H1 (cell line): Measurements from ENCODE around the gene CNNM1. TPM values are rescaled to one million over a fixed set of nuclear protein-coding genes. Genes with fewer than 3 reads are reported as not detected.

Experiments
- CTCF ChIA-PET: fragments of 300-600 bp; sonication (Branson Sonifier 250); formaldehyde crosslinking; loops from one replicate; lab custom pipeline; 2021; ENCODE audit not compliant: partially characterized antibody; lab: Charles Lee
- POLR2A ChIA-PET: fragments of 300-600 bp; sonication (Branson Sonifier 250); formaldehyde crosslinking; loops from one replicate; lab custom pipeline; 2021; ENCODE audit warnings: inconsistent platforms; ENCODE audit not compliant: partially characterized antibody; lab: Charles Lee
- DNase-seq, 2 experiments: peaks; one replicate each; pipeline versions ENCODE4 v3.0.0 to v3.0.0-alpha.2; 2010 to 2022; ENCODE audit warnings: low spot score in 2 of 2, low read depth in 1 of 2, mixed read lengths in 1 of 2
- FAIRE-seq: peaks from 2 replicates; lab custom pipeline; 2011; peaks lifted over from hg19 to GRCh38; lab: Jason Lieb, UNC
- H2AFZ ChIP-seq: 2 replicates; pipeline ENCODE4 v1.8.1; 2012; ENCODE audit warnings: low read length, inconsistent platforms
- H2AK5ac ChIP-seq: 2 replicates; pipeline ENCODE4 v1.6.1; 2013; ENCODE audit warnings: low read depth, low read length
- H2BK120ac ChIP-seq: replicated peaks from 2 replicates; pipeline ENCODE3; 2013; ENCODE audit warnings: low read depth, low read length, inconsistent platforms
- H2BK12ac ChIP-seq: 2 replicates; pipeline ENCODE4 v1.6.1; 2013; ENCODE audit warnings: low read depth, low read length
- H2BK15ac ChIP-seq: 2 replicates; pipeline ENCODE4 v1.6.1; 2013; ENCODE audit warnings: low read length
- H2BK20ac ChIP-seq: 2 replicates; pipeline ENCODE4 v1.6.1; 2013; ENCODE audit warnings: low read length
- H2BK5ac ChIP-seq: 2 replicates; pipeline ENCODE4 v1.6.1; 2013; ENCODE audit warnings: low read depth, low read length
- H3K14ac ChIP-seq: 2 replicates; pipeline ENCODE4 v1.6.1; 2013; ENCODE audit warnings: inconsistent platforms; ENCODE audit not compliant: insufficient read length
- H3K18ac ChIP-seq: 2 replicates; pipeline ENCODE4 v1.6.1; 2013; ENCODE audit warnings: low read length; ENCODE audit errors: extremely low read depth
- H3K23ac ChIP-seq: 2 replicates; pipeline ENCODE4 v1.6.1; 2013; ENCODE audit warnings: inconsistent platforms; ENCODE audit not compliant: insufficient read length
- H3K23me2 ChIP-seq: 2 replicates; pipeline ENCODE4 v1.6.1; 2013; ENCODE audit warnings: low read depth, low read length
- H3K27ac ChIP-seq: 2 replicates; pipeline ENCODE4 v1.6.1; 2011; ENCODE audit warnings: low read depth, low read length, inconsistent platforms
- H3K27me3 ChIP-seq, 4 experiments: replicated peaks in 1 of 4; 1 replicate in 1 of 4; 2 replicates in 3 of 4; pipeline versions ENCODE4 v1.6.1 to v1.8.1; 2011 to 2013; ENCODE audit warnings: low read length in 3 of 4, mild to moderate bottlenecking in 3 of 4, inconsistent platforms in 2 of 4, mixed read lengths in 2 of 4, moderate library complexity in 1 of 4; ENCODE audit not compliant: control insufficient read depth in 3 of 4, insufficient read depth in 3 of 4; ENCODE audit errors: extremely low read depth in 1 of 4
- H3K36me3 ChIP-seq, 4 experiments: 2 replicates each; pipeline versions ENCODE4 v1.6.1 to v1.8.1; 2011 to 2013; ENCODE audit warnings: mild to moderate bottlenecking in 4 of 4, low read length in 3 of 4, moderate library complexity in 2 of 4, control low read depth in 1 of 4, inconsistent platforms in 1 of 4; ENCODE audit not compliant: insufficient read depth in 4 of 4, control insufficient read depth in 2 of 4
- H3K4ac ChIP-seq: replicated peaks from 2 replicates; pipeline ENCODE3; 2013; ENCODE audit warnings: low read length, low read depth, mixed read lengths, inconsistent platforms; ENCODE audit not compliant: insufficient read length
- H3K4me1 ChIP-seq, 4 experiments: replicated peaks in 1 of 4; 1 replicate in 1 of 4; 2 replicates in 3 of 4; pipeline versions ENCODE4 v1.6.1 to v1.8.1; 2011 to 2013; ENCODE audit warnings: low read length in 3 of 4, inconsistent platforms in 2 of 4, mixed read lengths in 1 of 4; ENCODE audit not compliant: insufficient read depth in 4 of 4, control insufficient read depth in 3 of 4
- H3K4me2 ChIP-seq, 2 experiments: 2 replicates each; pipeline versions ENCODE4 v1.6.1 to v1.8.1; 2011 to 2013; ENCODE audit warnings: low read depth in 2 of 2, low read length in 2 of 2, control low read depth in 1 of 2, inconsistent platforms in 1 of 2, mild to moderate bottlenecking in 1 of 2; ENCODE audit not compliant: insufficient read depth in 1 of 2
- H3K4me3 ChIP-seq, 4 experiments: fragments of 200-600, 300-600 bp in 1 of 4; sonication (generic), shearing (Covaris generic), sonication (Bioruptor Twin) in 1 of 4; 2 replicates each; pipeline versions ENCODE4 v1.5.1 to v1.8.1; 2011 to 2016; ENCODE audit warnings: low read length in 4 of 4, low read depth in 3 of 4, control low read depth in 2 of 4, inconsistent platforms in 2 of 4, mild to moderate bottlenecking in 2 of 4, mixed read lengths in 1 of 4, moderate library complexity in 1 of 4; ENCODE audit not compliant: insufficient read depth in 2 of 4; ENCODE audit errors: extremely low read depth in 1 of 4
- H3K56ac ChIP-seq: replicated peaks from 2 replicates; pipeline ENCODE3; 2013; ENCODE audit warnings: low read depth, mild to moderate bottlenecking, mixed read lengths, low read length, inconsistent platforms; ENCODE audit not compliant: insufficient read length
- H3K79me1 ChIP-seq: 2 replicates; pipeline ENCODE4 v1.6.1; 2013; ENCODE audit warnings: low read depth, low read length, control low read depth
- H3K79me2 ChIP-seq, 2 experiments: 2 replicates each; pipeline versions ENCODE4 v1.6.1 to v1.8.1; 2012 to 2013; ENCODE audit warnings: low read length in 2 of 2, mild to moderate bottlenecking in 2 of 2, inconsistent platforms in 1 of 2; ENCODE audit not compliant: insufficient read depth in 2 of 2, control insufficient read depth in 1 of 2
- H3K9ac ChIP-seq, 4 experiments: replicated peaks in 1 of 4; 1 replicate in 1 of 4; 2 replicates in 3 of 4; pipeline versions ENCODE4 v1.6.1 to v1.8.1; 2011 to 2013; ENCODE audit warnings: low read depth in 3 of 4, low read length in 3 of 4, control low read depth in 2 of 4, mild to moderate bottlenecking in 2 of 4, moderate library complexity in 2 of 4, inconsistent platforms in 1 of 4; ENCODE audit errors: extremely low read depth in 1 of 4
- H3K9me3 ChIP-seq, 2 experiments: 2 replicates each; pipeline versions ENCODE4 v1.6.1 to v1.8.1; 2012 to 2013; ENCODE audit warnings: mild to moderate bottlenecking in 2 of 2, moderate library complexity in 2 of 2, control low read depth in 1 of 2, inconsistent platforms in 1 of 2, low read depth in 1 of 2, low read length in 1 of 2, mixed read lengths in 1 of 2; ENCODE audit not compliant: insufficient read depth in 2 of 2
- H4K20me1 ChIP-seq, 2 experiments: replicated peaks in 1 of 2; 2 replicates each; pipeline versions ENCODE3 to v1.8.1; 2011 to 2013; ENCODE audit warnings: inconsistent platforms in 2 of 2, low read length in 2 of 2, mild to moderate bottlenecking in 1 of 2; ENCODE audit not compliant: insufficient read depth in 2 of 2, control insufficient read depth in 1 of 2
- H4K5ac ChIP-seq: 2 replicates; pipeline ENCODE4 v1.6.1; 2013; ENCODE audit warnings: low read length, low read depth, mixed read lengths, inconsistent platforms; ENCODE audit not compliant: insufficient read length
- H4K8ac ChIP-seq: 2 replicates; pipeline ENCODE4 v1.8.0; 2013; ENCODE audit warnings: mild to moderate bottlenecking, moderate library complexity, low read length, inconsistent platforms; ENCODE audit not compliant: insufficient read depth; ENCODE audit errors: extremely low read depth
- H4K91ac ChIP-seq: replicated peaks from 2 replicates; pipeline ENCODE3; 2013; ENCODE audit warnings: low read length, mixed read lengths, inconsistent platforms; ENCODE audit not compliant: insufficient read length
- ATF3 ChIP-seq: IDR thresholded peaks from 2 replicates; pipeline ENCODE4 v1.6.1; 2011; ENCODE audit warnings: low read depth, mild to moderate bottlenecking, low read length; ENCODE audit not compliant: insufficient read depth
- BCL11A ChIP-seq, 2 experiments: IDR thresholded peaks; one replicate each; pipeline ENCODE4 v1.6.1; 2011; ENCODE audit warnings: low read depth in 2 of 2, low read length in 2 of 2, mild to moderate bottlenecking in 2 of 2
- CBX8 ChIP-seq: fragments of 300-800, 300-1000 bp; sonication (generic); IDR thresholded peaks from 2 replicates; pipeline ENCODE4 v1.7.1; 2016; ENCODE audit warnings: low read depth, low read length, borderline replicate concordance
- EP300 ChIP-seq, 2 experiments: IDR thresholded peaks; 1 replicate in 1 of 2; 2 replicates in 1 of 2; pipeline ENCODE4 v1.6.1; 2011 to 2012; ENCODE audit warnings: low read depth in 2 of 2, low read length in 2 of 2, mild to moderate bottlenecking in 2 of 2, borderline replicate concordance in 1 of 2, inconsistent platforms in 1 of 2, moderate library complexity in 1 of 2
- EZH2 ChIP-seq: fragments of 200-600 bp; sonication (generic); IDR thresholded peaks from 2 replicates; pipeline ENCODE4 v1.7.1; 2012; ENCODE audit warnings: low read depth, mild to moderate bottlenecking, moderate library complexity, low read length, inconsistent platforms; ENCODE audit not compliant: severe bottlenecking
- MAX ChIP-seq: IDR thresholded peaks from 2 replicates; pipeline ENCODE4 v1.6.1; 2012; ENCODE audit warnings: inconsistent platforms
- NANOG ChIP-seq: IDR thresholded peaks from 2 replicates; pipeline ENCODE4 v1.6.1; 2011; ENCODE audit warnings: low read length, low read depth, mild to moderate bottlenecking, inconsistent platforms; ENCODE audit not compliant: insufficient read depth, poor library complexity, severe bottlenecking
- RBBP5 ChIP-seq: IDR thresholded peaks from 2 replicates; pipeline ENCODE4 v1.7.1; 2012; ENCODE audit warnings: low read depth, mild to moderate bottlenecking, inconsistent platforms, low read length, moderate library complexity, borderline replicate concordance
- RNF2 ChIP-seq: fragments of 200-900, 300-1000 bp; sonication (generic); IDR thresholded peaks from 2 replicates; pipeline ENCODE4 v1.7.1; 2016; ENCODE audit warnings: borderline replicate concordance, low read depth, mild to moderate bottlenecking, antibody characterized with exemption, low read length; ENCODE audit not compliant: poor library complexity, severe bottlenecking; ENCODE audit errors: missing control alignments
- SIN3A ChIP-seq, 2 experiments: IDR thresholded peaks in 1 of 2; conservative IDR thresholded peaks in 1 of 2; 2 replicates each; pipeline ENCODE4 v1.6.1; 2011 to 2012; ENCODE audit warnings: low read length in 2 of 2, improper control_type of control experiment in 1 of 2, low read depth in 1 of 2, mild to moderate bottlenecking in 1 of 2
- SIRT6 ChIP-seq: IDR thresholded peaks from one replicate; pipeline ENCODE4 v1.7.1; 2012; ENCODE audit warnings: low read length, inconsistent platforms
- SIX5 ChIP-seq: IDR thresholded peaks from 2 replicates; pipeline ENCODE4 v1.6.1; 2011; ENCODE audit warnings: mild to moderate bottlenecking, low read depth, low read length
- WGBS, 2 experiments: shearing (Covaris generic) in 1 of 2; methylation state at CpG; one replicate each; pipeline versions ENCODE4 v1.1.6 to v1.1.7; 2013 to 2015; ENCODE audit warnings: low lambda C conversion rate in 2 of 2, mixed read lengths in 2 of 2, inconsistent platforms in 1 of 2, low coverage in 1 of 2, missing lambda C conversion rate in 1 of 2; ENCODE audit not compliant: insufficient replicate concordance in 2 of 2, insufficient coverage in 1 of 2, insufficient read length in 1 of 2; ENCODE audit errors: extremely low coverage in 1 of 2, missing lambda C conversion rate in 1 of 2; 5-methylcytosine and 5-hydroxymethylcytosine counted together
- polyA plus RNA-seq, 7 experiments: library from polyadenylated mRNA; depleted of rRNA in 3 of 7; stranded (reverse) in 5 of 7; unstranded in 2 of 7; fragments of >200 nt in 5 of 7; fragments of 200-250 nt in 2 of 7; gene quantifications; 1 replicate in 5 of 7; 2 replicates in 1 of 7; 4 replicates in 1 of 7; pipeline versions ENCODE4 v1.2.1 to v1.2.3, GENCODE V29; 2011 to 2013; ENCODE audit warnings: missing spikeins in 2 of 7, mixed read lengths in 2 of 7
- total RNA-seq: library from RNA; stranded (reverse); fragmentation: NEBNext Ultra II Directional; extraction: Animal tissue kit (Norgen Biotek cat#: 25700); gene quantifications from 2 replicates; pipeline ENCODE4 v1.2.1, GENCODE V29; 2021

Gene CNNM1
- total and polyA plus RNA-seq, 2 of the 8 experiments (the other 6 are each of a cell fraction or from before 2014, with no cell fraction given) = 0.74 to 0.92 TPM

- H2BK5ac ChIP-seq = no peak overlapping the region
- DNase-seq (no peak), FAIRE-seq (no peak)
- no peak overlapping the region for H3K14ac ChIP-seq
- H3K27ac ChIP-seq = no peak overlapping the region
- H2AK5ac ChIP-seq = no peak overlapping the region
- H4K20me1 ChIP-seq = no peaks in the 10 kb centered on the region
- H2BK20ac ChIP-seq = no peak overlapping the region
- no peaks in the 10 kb centered on the region for H3K79me2 ChIP-seq
- H3K4me3 ChIP-seq = no peak overlapping the region
- H3K56ac ChIP-seq = no peak overlapping the region
- H2BK15ac ChIP-seq = no peak overlapping the region
- no peak overlapping the region for H3K9ac ChIP-seq
- no peak overlapping the region for H2AFZ ChIP-seq
- no peak overlapping the region for H3K4ac ChIP-seq
- H4K91ac ChIP-seq = no peak overlapping the region
- H3K9me3 ChIP-seq = no peaks in the 10 kb centered on the region
- no peaks in the 10 kb centered on the region for H3K4me1 ChIP-seq
- H3K18ac ChIP-seq = no peak overlapping the region
- no peak overlapping the region for H3K23ac ChIP-seq
- CTCF ChIA-PET = interaction anchor here (0.6 to 2.7 kb wide), 9 partner anchors 8 to 855 kb away, joined by 3 to 8 read pairs (median 3); no protein-coding TSS in a partner anchor
- H2BK120ac ChIP-seq = no peak overlapping the region
- H3K27me3 ChIP-seq = peaks cover 0 to 1% (median 0%) of the 10 kb centered on the region in 4 experiments; a peak in 1 of 7 replicates
- no peak overlapping the region for H2BK12ac ChIP-seq
- H4K5ac ChIP-seq = no peak overlapping the region
- POLR2A ChIA-PET = no interaction called here
- WGBS, 2 experiments = 71% methylated on average over 1 of the region's 1 CpG; no CpG with 5 or more reads in 1 of the 2 experiments
- no peaks in the 10 kb centered on the region for H3K23me2 ChIP-seq
- H3K4me2 ChIP-seq = no peak overlapping the region
- H3K36me3 ChIP-seq = no peaks in the 10 kb centered on the region
- H4K8ac ChIP-seq = no peak overlapping the region
- no peaks in the 10 kb centered on the region for H3K79me1 ChIP-seq
- no peak for TF ChIP-seq BCL11A (IDR thresholded peaks at IDR 0.05; ENCODE audit: low read depth in 2 of 2, low read length in 2 of 2)
- TF ChIP-seq EP300 (IDR thresholded peaks at IDR 0.05; ENCODE audit: borderline replicate concordance in 1 of 2, low read depth in 2 of 2, low read length in 2 of 2) = no peak
- no peak for TF ChIP-seq RNF2
- TF ChIP-seq SIRT6 = no peak
- TF ChIP-seq ATF3 = no peak
- no peak for TF ChIP-seq EZH2
- no peak for TF ChIP-seq SIX5
- no peak for TF ChIP-seq SIN3A (conservative IDR thresholded peaks at IDR 0.05 in 1 of 2, IDR thresholded peaks at IDR 0.05 in 1 of 2; ENCODE audit: low read depth in 1 of 2, low read length in 2 of 2)
- TF ChIP-seq RBBP5 = no peak
- no peak for TF ChIP-seq MAX
- TF ChIP-seq CBX8 = no peak
- TF ChIP-seq NANOG = no peak
Measured at GRCh38 chr10:99279626-99280111, 49.5 kb upstream of the CNNM1 start.
